HEK293 (cell line): ENCODE data around the gene DPF3.

Experiments used
- CTCF ChIA-PET: fragments of 350-600 bp; formaldehyde crosslinking; extraction: SDS; loops from one replicate; lab custom pipeline; 2021; ENCODE audit warnings: antibody characterized with exemption; lab: Yijun Ruan, JAX
- POLR2A ChIA-PET: fragments of 300-600 bp; formaldehyde crosslinking; extraction: SDS; loops from one replicate; lab custom pipeline; 2020; ENCODE audit warnings: antibody characterized with exemption, inconsistent platforms; lab: Yijun Ruan, JAX
- H3K27ac ChIP-seq: fragments of 200-500 bp; sonication (Bioruptor generic); 2 replicates; pipeline ENCODE4 v1.5.1; 2014; ENCODE audit warnings: low read depth, low read length, control low read depth, inconsistent platforms; ENCODE audit errors: extremely low read depth
- H3K36me3 ChIP-seq, 2 experiments: fragments of 200-500 bp in 1 of 2; sonication (Bioruptor generic) in 1 of 2; 1 replicate in 1 of 2; 2 replicates in 1 of 2; pipeline ENCODE4 v1.5.1; 2014 to 2017; ENCODE audit warnings: inconsistent platforms in 2 of 2, low read length in 2 of 2; ENCODE audit not compliant: control insufficient read depth in 2 of 2, insufficient read depth in 1 of 2
- H3K4me1 ChIP-seq: fragments of 200-500 bp; sonication (Bioruptor generic); 2 replicates; pipeline ENCODE4 v1.5.1; 2014; ENCODE audit warnings: mild to moderate bottlenecking, low read length, inconsistent platforms; ENCODE audit not compliant: control insufficient read depth, insufficient read depth
- H3K4me3 ChIP-seq: 2 replicates; pipeline ENCODE4 v1.5.1; 2011; ENCODE audit warnings: low read depth, mild to moderate bottlenecking, control low read depth, low read length, moderate library complexity
- H3K9me3 ChIP-seq: fragments of 200-500 bp; sonication (Bioruptor generic); 2 replicates; pipeline ENCODE4 v1.5.1; 2014; ENCODE audit warnings: low read depth, low read length, inconsistent platforms; ENCODE audit not compliant: control insufficient read depth, insufficient read depth
- HOXD13 ChIP-seq: sonication (generic); formaldehyde crosslinking; IDR thresholded peaks from 2 replicates; pipeline ENCODE4 v1.8.0; 2022; ENCODE audit warnings: missing genetic modification reagents, borderline replicate concordance
- KLF1 ChIP-seq: fragments of 450-650 bp; formaldehyde crosslinking; IDR thresholded peaks from 2 replicates; pipeline ENCODE4 v1.5.1; 2016; ENCODE audit warnings: missing biosample characterization, missing genetic modification characterization
- SP3 ChIP-seq: fragments of 450-650 bp; formaldehyde crosslinking; IDR thresholded peaks from 2 replicates; pipeline ENCODE4 v1.5.1; 2016; ENCODE audit warnings: missing biosample characterization, missing genetic modification characterization
- ZFP37 ChIP-seq: fragments of 450-650 bp; formaldehyde crosslinking; IDR thresholded peaks from 2 replicates; pipeline ENCODE4 v1.5.1; 2016; ENCODE audit warnings: missing biosample characterization, missing genetic modification characterization
- ZNF140 ChIP-seq: fragments of 450-650 bp; formaldehyde crosslinking; IDR thresholded peaks from 2 replicates; pipeline ENCODE4 v1.5.1; 2016; ENCODE audit warnings: missing biosample characterization, missing genetic modification characterization
- ZNF266 ChIP-seq: fragments of 450-650 bp; formaldehyde crosslinking; IDR thresholded peaks from 2 replicates; pipeline ENCODE4 v1.5.1; 2016; ENCODE audit warnings: missing biosample characterization, missing genetic modification characterization, low read depth
- ZNF302 ChIP-seq: fragments of 450-650 bp; formaldehyde crosslinking; IDR thresholded peaks from 2 replicates; pipeline ENCODE4 v1.5.1; 2016; ENCODE audit warnings: missing biosample characterization, missing genetic modification characterization, low read depth
- ZNF548 ChIP-seq: fragments of 450-650 bp; formaldehyde crosslinking; IDR thresholded peaks from 2 replicates; pipeline ENCODE4 v1.5.1; 2016; ENCODE audit warnings: missing biosample characterization, missing genetic modification characterization
- ZSCAN30 ChIP-seq: fragments of 450-650 bp; IDR thresholded peaks from 2 replicates; pipeline ENCODE4 v1.5.1; 2018; ENCODE audit warnings: missing biosample characterization, mild to moderate bottlenecking, missing genetic modification characterization, moderate library complexity
- TF ChIP-seq, protein P1 (sequence below): fragments of 450-650 bp; formaldehyde crosslinking; IDR thresholded peaks from 2 replicates; pipeline ENCODE4 v1.5.1; 2017; ENCODE audit warnings: missing biosample characterization, missing genetic modification characterization
- TF ChIP-seq, protein P2 (sequence below): fragments of 450-650 bp; formaldehyde crosslinking; IDR thresholded peaks from 2 replicates; pipeline ENCODE4 v1.5.1; 2016; ENCODE audit warnings: missing biosample characterization, missing genetic modification characterization
- TF ChIP-seq, protein P3 (sequence below): fragments of 450-650 bp; formaldehyde crosslinking; IDR thresholded peaks from 2 replicates; pipeline ENCODE4 v1.5.1; 2017; ENCODE audit warnings: missing biosample characterization, missing genetic modification characterization
- TF ChIP-seq, protein P4 (sequence below): fragments of 450-650 bp; formaldehyde crosslinking; IDR thresholded peaks from 2 replicates; pipeline ENCODE4 v1.5.1; 2016; ENCODE audit warnings: missing biosample characterization, missing genetic modification characterization

Gene DPF3

DNA sequence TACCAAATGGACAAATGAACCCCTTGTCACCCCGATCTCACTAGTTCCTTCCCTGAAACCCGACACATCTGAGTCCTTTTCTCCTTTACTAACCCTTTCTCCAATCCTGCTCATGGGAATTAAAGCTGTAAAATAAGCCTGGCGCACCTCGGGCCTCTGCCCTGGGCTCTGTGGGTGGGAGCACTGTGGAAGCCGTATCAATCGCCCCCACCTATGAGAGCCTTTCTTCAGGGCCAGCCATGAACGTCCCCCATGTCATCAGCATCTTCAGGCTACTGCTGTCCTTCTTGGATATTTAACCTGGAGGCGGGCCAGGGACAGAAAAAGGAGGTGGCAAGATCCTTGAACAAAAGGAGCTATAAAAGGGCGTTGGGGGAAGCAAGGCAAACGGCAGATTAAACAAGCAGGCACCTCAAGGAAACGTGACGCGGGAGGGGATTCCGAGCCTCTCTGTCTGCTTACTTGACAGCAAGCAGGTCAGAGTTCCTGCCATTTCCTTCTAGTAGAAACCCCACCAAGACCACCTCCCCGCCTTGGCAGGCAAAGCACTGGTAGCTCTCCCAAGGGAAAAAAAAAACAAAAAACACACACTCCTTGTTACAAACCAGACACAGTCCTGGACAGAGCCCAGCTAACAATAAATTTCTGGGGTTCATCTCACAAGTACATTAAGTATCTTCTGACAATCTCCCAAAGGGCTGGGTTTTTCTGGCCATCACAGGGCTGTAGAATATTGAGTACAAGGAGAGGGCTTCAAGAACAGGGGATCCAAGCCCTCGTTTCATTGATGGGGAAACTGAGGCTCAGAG is 62.9 kb downstream of the DPF3 start (continued):
- TF ChIP-seq, protein P1, sequence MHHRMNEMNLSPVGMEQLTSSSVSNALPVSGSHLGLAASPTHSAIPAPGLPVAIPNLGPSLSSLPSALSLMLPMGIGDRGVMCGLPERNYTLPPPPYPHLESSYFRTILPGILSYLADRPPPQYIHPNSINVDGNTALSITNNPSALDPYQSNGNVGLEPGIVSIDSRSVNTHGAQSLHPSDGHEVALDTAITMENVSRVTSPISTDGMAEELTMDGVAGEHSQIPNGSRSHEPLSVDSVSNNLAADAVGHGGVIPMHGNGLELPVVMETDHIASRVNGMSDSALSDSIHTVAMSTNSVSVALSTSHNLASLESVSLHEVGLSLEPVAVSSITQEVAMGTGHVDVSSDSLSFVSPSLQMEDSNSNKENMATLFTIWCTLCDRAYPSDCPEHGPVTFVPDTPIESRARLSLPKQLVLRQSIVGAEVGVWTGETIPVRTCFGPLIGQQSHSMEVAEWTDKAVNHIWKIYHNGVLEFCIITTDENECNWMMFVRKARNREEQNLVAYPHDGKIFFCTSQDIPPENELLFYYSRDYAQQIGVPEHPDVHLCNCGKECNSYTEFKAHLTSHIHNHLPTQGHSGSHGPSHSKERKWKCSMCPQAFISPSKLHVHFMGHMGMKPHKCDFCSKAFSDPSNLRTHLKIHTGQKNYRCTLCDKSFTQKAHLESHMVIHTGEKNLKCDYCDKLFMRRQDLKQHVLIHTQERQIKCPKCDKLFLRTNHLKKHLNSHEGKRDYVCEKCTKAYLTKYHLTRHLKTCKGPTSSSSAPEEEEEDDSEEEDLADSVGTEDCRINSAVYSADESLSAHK (tag by site-specific recombination), result no peak
- TF ChIP-seq, protein P2, sequence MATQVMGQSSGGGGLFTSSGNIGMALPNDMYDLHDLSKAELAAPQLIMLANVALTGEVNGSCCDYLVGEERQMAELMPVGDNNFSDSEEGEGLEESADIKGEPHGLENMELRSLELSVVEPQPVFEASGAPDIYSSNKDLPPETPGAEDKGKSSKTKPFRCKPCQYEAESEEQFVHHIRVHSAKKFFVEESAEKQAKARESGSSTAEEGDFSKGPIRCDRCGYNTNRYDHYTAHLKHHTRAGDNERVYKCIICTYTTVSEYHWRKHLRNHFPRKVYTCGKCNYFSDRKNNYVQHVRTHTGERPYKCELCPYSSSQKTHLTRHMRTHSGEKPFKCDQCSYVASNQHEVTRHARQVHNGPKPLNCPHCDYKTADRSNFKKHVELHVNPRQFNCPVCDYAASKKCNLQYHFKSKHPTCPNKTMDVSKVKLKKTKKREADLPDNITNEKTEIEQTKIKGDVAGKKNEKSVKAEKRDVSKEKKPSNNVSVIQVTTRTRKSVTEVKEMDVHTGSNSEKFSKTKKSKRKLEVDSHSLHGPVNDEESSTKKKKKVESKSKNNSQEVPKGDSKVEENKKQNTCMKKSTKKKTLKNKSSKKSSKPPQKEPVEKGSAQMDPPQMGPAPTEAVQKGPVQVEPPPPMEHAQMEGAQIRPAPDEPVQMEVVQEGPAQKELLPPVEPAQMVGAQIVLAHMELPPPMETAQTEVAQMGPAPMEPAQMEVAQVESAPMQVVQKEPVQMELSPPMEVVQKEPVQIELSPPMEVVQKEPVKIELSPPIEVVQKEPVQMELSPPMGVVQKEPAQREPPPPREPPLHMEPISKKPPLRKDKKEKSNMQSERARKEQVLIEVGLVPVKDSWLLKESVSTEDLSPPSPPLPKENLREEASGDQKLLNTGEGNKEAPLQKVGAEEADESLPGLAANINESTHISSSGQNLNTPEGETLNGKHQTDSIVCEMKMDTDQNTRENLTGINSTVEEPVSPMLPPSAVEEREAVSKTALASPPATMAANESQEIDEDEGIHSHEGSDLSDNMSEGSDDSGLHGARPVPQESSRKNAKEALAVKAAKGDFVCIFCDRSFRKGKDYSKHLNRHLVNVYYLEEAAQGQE (tag by site-specific recombination), result no peak
- TF ChIP-seq ZFP37 (no peak), HOXD13 (no peak)
- TF ChIP-seq, protein P3, sequence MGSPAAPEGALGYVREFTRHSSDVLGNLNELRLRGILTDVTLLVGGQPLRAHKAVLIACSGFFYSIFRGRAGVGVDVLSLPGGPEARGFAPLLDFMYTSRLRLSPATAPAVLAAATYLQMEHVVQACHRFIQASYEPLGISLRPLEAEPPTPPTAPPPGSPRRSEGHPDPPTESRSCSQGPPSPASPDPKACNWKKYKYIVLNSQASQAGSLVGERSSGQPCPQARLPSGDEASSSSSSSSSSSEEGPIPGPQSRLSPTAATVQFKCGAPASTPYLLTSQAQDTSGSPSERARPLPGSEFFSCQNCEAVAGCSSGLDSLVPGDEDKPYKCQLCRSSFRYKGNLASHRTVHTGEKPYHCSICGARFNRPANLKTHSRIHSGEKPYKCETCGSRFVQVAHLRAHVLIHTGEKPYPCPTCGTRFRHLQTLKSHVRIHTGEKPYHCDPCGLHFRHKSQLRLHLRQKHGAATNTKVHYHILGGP, result no peak

DNA sequence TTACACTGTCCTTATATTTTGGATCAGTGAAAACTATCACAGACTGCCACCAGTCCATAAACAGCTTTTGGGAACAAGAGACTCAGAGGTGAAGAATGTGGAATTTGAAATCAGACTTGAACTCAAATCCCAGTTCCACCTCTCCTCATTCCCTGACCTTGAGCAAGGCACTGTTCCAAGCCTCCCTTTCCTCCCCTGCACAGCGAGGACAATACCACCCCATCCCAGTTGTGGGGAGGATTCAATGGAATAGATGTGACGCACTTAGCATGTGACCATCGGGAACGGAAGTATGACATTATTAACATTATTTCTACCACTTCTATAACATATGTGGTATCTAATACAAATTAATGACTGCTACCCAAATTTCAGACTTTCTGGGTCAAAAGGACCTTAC is 63.5 kb downstream of the DPF3 start:
- no peaks in the 10 kb centered on the region for H3K9me3 ChIP-seq
- TF ChIP-seq ZNF266, result no peak
- TF ChIP-seq, protein P4, sequence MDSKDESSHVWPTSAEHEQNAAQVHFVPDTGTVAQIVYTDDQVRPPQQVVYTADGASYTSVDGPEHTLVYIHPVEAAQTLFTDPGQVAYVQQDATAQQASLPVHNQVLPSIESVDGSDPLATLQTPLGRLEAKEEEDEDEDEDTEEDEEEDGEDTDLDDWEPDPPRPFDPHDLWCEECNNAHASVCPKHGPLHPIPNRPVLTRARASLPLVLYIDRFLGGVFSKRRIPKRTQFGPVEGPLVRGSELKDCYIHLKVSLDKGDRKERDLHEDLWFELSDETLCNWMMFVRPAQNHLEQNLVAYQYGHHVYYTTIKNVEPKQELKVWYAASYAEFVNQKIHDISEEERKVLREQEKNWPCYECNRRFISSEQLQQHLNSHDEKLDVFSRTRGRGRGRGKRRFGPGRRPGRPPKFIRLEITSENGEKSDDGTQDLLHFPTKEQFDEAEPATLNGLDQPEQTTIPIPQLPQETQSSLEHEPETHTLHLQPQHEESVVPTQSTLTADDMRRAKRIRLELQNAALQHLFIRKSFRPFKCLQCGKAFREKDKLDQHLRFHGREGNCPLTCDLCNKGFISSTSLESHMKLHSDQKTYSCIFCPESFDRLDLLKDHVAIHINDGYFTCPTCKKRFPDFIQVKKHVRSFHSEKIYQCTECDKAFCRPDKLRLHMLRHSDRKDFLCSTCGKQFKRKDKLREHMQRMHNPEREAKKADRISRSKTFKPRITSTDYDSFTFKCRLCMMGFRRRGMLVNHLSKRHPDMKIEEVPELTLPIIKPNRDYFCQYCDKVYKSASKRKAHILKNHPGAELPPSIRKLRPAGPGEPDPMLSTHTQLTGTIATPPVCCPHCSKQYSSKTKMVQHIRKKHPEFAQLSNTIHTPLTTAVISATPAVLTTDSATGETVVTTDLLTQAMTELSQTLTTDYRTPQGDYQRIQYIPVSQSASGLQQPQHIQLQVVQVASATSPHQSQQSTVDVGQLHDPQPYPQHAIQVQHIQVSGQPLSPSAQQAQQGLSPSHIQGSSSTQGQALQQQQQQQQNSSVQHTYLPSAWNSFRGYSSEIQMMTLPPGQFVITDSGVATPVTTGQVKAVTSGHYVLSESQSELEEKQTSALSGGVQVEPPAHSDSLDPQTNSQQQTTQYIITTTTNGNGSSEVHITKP, result peak; percentile 76; the same call in 1 of the 2 replicates
- TF ChIP-seq, all 188 proteins: peak for 1
- POLR2A ChIA-PET, result no interaction called here
- H3K36me3 ChIP-seq, result no peaks in the 10 kb centered on the region
- CTCF ChIA-PET, result no interaction called here
- no peak overlapping the region for H3K27ac ChIP-seq
- no peak overlapping the region for H3K4me3 ChIP-seq
- peaks cover 6% of the 10 kb centered on the region for H3K4me1 ChIP-seq

DNA sequence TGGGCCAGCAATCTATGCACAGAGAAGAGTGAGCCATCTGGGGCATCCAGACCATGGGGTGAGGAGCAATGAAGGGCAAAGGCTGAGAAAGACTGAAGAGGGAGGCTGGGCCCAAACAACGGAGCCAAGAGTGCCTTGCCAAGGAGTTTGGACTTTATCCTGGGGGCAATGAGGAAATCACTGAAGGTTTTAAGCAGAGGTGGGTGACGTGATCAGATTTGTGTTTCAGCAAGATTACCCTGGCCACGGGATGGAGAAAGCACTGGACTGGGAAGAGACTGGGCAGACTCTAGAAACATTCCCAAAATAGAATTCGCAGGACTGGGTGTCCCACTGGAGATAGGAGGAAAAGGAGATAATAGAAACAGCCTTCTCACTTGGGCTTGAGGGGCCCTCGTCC is 65.3 kb downstream of the DPF3 start:
- Histone ChIP-seq H3K9me3 (no peaks in the 10 kb centered on the region), H3K36me3 (no peaks in the 10 kb centered on the region), H3K4me1 (peaks cover 6% of the 10 kb centered on the region), H3K4me3 (no peak overlapping the region), H3K27ac (no peak overlapping the region)
- POLR2A ChIA-PET, result no interaction called here
- TF ChIP-seq ZSCAN30 (no peak), SP3 (tag by site-specific recombination) (no peak), ZNF140 (tag by site-specific recombination) (no peak), ZNF302 (tag by site-specific recombination) (no peak), KLF1 (tag by site-specific recombination) (no peak), ZNF548 (tag by site-specific recombination) (no peak)
- CTCF ChIA-PET, result no interaction called here
